HEK293 (cell line): ENCODE results near the gene PLEKHF1.

Experiments used
- BCL11A ChIP-seq: fragments of 450-650 bp; formaldehyde crosslinking; IDR thresholded peaks from 2 replicates; pipeline ENCODE4 v1.5.1; 2016; ENCODE audit warnings: low read depth, missing biosample characterization, missing genetic modification characterization
- GLIS1 ChIP-seq: fragments of 450-650 bp; formaldehyde crosslinking; IDR thresholded peaks from 2 replicates; pipeline ENCODE4 v1.5.1; 2016; ENCODE audit warnings: missing biosample characterization, missing genetic modification characterization
- KLF9 ChIP-seq: fragments of 450-650 bp; formaldehyde crosslinking; IDR thresholded peaks from 2 replicates; pipeline ENCODE4 v1.5.1; 2016; ENCODE audit warnings: missing biosample characterization, missing genetic modification characterization, low read depth
- PBX3 ChIP-seq: sonication (generic); formaldehyde crosslinking; IDR thresholded peaks from 2 replicates; pipeline ENCODE4 v1.8.1; 2022; ENCODE audit warnings: mild to moderate bottlenecking, moderate library complexity, missing genetic modification reagents
- PRDM1 ChIP-seq: fragments of 450-650 bp; formaldehyde crosslinking; IDR thresholded peaks from 2 replicates; pipeline ENCODE4; 2016; ENCODE audit warnings: missing biosample characterization, missing genetic modification characterization
- PRDM4 ChIP-seq: fragments of 450-650 bp; formaldehyde crosslinking; IDR thresholded peaks from 2 replicates; pipeline ENCODE4 v1.5.1; 2017; ENCODE audit warnings: missing biosample characterization, missing genetic modification characterization
- YY1 ChIP-seq: fragments of 450-650 bp; formaldehyde crosslinking; IDR thresholded peaks from 2 replicates; pipeline ENCODE4 v1.5.1; 2018; ENCODE audit warnings: missing biosample characterization, missing genetic modification characterization
- ZFP69B ChIP-seq: fragments of 450-650 bp; formaldehyde crosslinking; IDR thresholded peaks from 2 replicates; pipeline ENCODE4 v1.5.1; 2016; ENCODE audit warnings: missing biosample characterization, missing genetic modification characterization
- ZNF157 ChIP-seq: fragments of 450-650 bp; formaldehyde crosslinking; IDR thresholded peaks from 2 replicates; pipeline ENCODE4 v1.5.1; 2016; ENCODE audit warnings: missing biosample characterization, missing genetic modification characterization
- ZNF2 ChIP-seq: fragments of 450-650 bp; formaldehyde crosslinking; IDR thresholded peaks from 2 replicates; pipeline ENCODE4 v1.5.1; 2016; ENCODE audit warnings: missing biosample characterization, missing genetic modification characterization
- ZNF202 ChIP-seq: fragments of 450-650 bp; formaldehyde crosslinking; IDR thresholded peaks from 2 replicates; pipeline ENCODE4 v1.5.1; 2016; ENCODE audit warnings: missing biosample characterization, missing genetic modification characterization, borderline replicate concordance
- ZNF311 ChIP-seq: fragments of 450-650 bp; formaldehyde crosslinking; IDR thresholded peaks from 2 replicates; pipeline ENCODE4 v1.5.1; 2017; ENCODE audit warnings: missing biosample characterization, missing genetic modification characterization, borderline replicate concordance
- ZNF423 ChIP-seq: fragments of 450-650 bp; formaldehyde crosslinking; IDR thresholded peaks from 2 replicates; pipeline ENCODE4 v1.5.1; 2016; ENCODE audit warnings: missing biosample characterization, missing genetic modification characterization
- ZNF510 ChIP-seq: fragments of 450-650 bp; formaldehyde crosslinking; IDR thresholded peaks from 2 replicates; pipeline ENCODE4 v1.5.1; 2018; ENCODE audit warnings: mild to moderate bottlenecking, missing genetic modification characterization, missing biosample characterization; ENCODE audit not compliant: insufficient replicate concordance
- ZNF521 ChIP-seq: fragments of 450-650 bp; formaldehyde crosslinking; IDR thresholded peaks from 2 replicates; pipeline ENCODE4 v1.5.1; 2017; ENCODE audit warnings: missing biosample characterization, mild to moderate bottlenecking, missing genetic modification characterization
- ZNF571 ChIP-seq: fragments of 450-650 bp; formaldehyde crosslinking; IDR thresholded peaks from 2 replicates; pipeline ENCODE4 v1.5.0; 2017; ENCODE audit warnings: missing biosample characterization, missing genetic modification characterization
- ZNF623 ChIP-seq: fragments of 450-650 bp; formaldehyde crosslinking; IDR thresholded peaks from 2 replicates; pipeline ENCODE4 v1.5.1; 2016; ENCODE audit warnings: missing biosample characterization, missing genetic modification characterization
- ZNF692 ChIP-seq: fragments of 450-650 bp; formaldehyde crosslinking; IDR thresholded peaks from 2 replicates; pipeline ENCODE4 v1.5.1; 2016; ENCODE audit warnings: missing biosample characterization, missing genetic modification characterization
- ZNF701 ChIP-seq: fragments of 450-650 bp; formaldehyde crosslinking; IDR thresholded peaks from 2 replicates; pipeline ENCODE4 v1.5.1; 2016; ENCODE audit warnings: missing biosample characterization, missing genetic modification characterization
- ZNF704 ChIP-seq: fragments of 450-650 bp; formaldehyde crosslinking; IDR thresholded peaks from 2 replicates; pipeline ENCODE4 v1.5.1; 2016; ENCODE audit warnings: missing biosample characterization, missing genetic modification characterization
- ZNF76 ChIP-seq: fragments of 450-650 bp; formaldehyde crosslinking; IDR thresholded peaks from 2 replicates; pipeline ENCODE4; 2016; ENCODE audit warnings: low read depth, missing biosample characterization, missing genetic modification characterization, borderline replicate concordance
- ZNF791 ChIP-seq: fragments of 450-650 bp; formaldehyde crosslinking; IDR thresholded peaks from 2 replicates; pipeline ENCODE4 v1.5.1; 2016; ENCODE audit warnings: missing biosample characterization, missing genetic modification characterization
- ZNF837 ChIP-seq: fragments of 450-650 bp; formaldehyde crosslinking; IDR thresholded peaks from 2 replicates; pipeline ENCODE4 v1.5.1; 2016; ENCODE audit warnings: missing biosample characterization, missing genetic modification characterization
- ZXDB ChIP-seq: fragments of 450-650 bp; formaldehyde crosslinking; IDR thresholded peaks from 2 replicates; pipeline ENCODE4 v1.5.1; 2016; ENCODE audit warnings: missing biosample characterization, missing genetic modification characterization
- TF ChIP-seq, protein P1 (sequence below): fragments of 450-650 bp; formaldehyde crosslinking; IDR thresholded peaks from 2 replicates; pipeline ENCODE4 v1.5.1; 2016; ENCODE audit warnings: missing biosample characterization, missing genetic modification characterization
- TF ChIP-seq, protein P2 (sequence below): fragments of 450-650 bp; formaldehyde crosslinking; IDR thresholded peaks from 2 replicates; pipeline ENCODE4 v1.5.1; 2016; ENCODE audit warnings: missing biosample characterization, missing genetic modification characterization

Gene PLEKHF1

DNA sequence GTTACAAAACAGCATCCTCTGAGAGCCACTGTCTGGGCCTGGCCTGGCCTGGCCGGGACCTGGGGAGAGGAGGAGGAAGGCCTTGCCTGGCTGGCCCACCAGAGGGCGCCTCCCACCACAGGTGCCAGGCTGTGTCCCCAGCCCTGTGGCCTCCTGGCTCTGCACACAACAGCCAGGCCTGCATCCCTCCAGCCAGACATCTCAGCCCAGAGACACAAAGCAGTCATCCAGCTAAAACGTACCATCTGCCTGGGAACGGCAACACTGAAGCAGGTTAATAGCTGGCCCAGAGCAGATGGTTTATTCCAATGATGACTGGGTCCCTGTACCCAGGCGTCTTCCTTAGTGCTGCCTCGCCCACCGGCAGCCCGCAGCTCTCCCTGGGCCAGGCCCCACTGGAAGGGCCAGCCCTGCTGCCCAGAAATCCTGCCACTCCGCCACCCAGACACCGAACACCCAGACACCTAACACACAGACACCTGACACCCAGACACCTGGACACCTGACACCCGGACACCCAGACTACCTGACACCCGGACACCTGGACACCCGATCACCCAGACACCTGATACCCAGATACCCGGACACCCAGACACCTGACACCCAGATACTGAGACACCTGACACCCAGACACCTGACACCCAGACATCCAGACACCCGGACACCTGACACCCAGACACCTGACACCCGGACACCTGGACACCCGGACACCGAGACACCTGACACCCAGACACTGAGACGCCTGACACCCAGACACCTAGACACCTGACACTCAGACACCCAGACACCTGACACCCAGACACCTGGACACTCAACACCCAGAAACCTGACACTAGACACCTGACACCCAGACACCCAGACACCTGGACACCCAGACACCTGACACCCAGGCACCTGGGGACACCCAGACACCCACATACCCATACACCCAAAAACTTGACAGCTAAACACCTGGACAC, 29.7 kb downstream of the PLEKHF1 start (continued):
- TF ChIP-seq ZNF692 (peak; percentile 30; the same call in 1 of the 2 replicates), PRDM1 (tag by site-specific recombination) (no peak), ZNF76 (tag by site-specific recombination) (no peak), PRDM4 (tag by site-specific recombination) (no peak), ZNF423 (tag by site-specific recombination) (peak; percentile 8; the same call in 1 of the 2 replicates), ZNF837 (tag by site-specific recombination) (0 out of 2 replicates have a peak, but pooled peaks have one; percentile 4), GLIS1 (tag by site-specific recombination) (peak; percentile 35; the same call in 1 of the 2 replicates), ZNF157 (0 out of 2 replicates have a peak, but pooled peaks have one; percentile 36), ZNF623 (tag by site-specific recombination) (no peak), YY1 (tag by site-specific recombination) (no peak), ZNF510 (no peak), PBX3 (CRISPR knock-in tag) (no peak), ZNF2 (tag by site-specific recombination) (peak; percentile 97), ZNF311 (no peak; the same call in 1 of the 2 replicates), ZNF701 (tag by site-specific recombination) (no peak), ZNF571 (tag by site-specific recombination) (no peak), BCL11A (tag by site-specific recombination) (0 out of 2 replicates have a peak, but pooled peaks have one; percentile 12), ZNF202 (0 out of 2 replicates have a peak, but pooled peaks have one; percentile 4), ZNF521 (tag by site-specific recombination) (no peak), KLF9 (no peak), ZNF791 (peak; percentile 24; the same call in 1 of the 2 replicates), ZFP69B (tag by site-specific recombination) (no peak), ZNF704 (no peak), ZXDB (tag by site-specific recombination) (0 out of 2 replicates have a peak, but pooled peaks have one; percentile 28)
- TF ChIP-seq, protein P1, sequence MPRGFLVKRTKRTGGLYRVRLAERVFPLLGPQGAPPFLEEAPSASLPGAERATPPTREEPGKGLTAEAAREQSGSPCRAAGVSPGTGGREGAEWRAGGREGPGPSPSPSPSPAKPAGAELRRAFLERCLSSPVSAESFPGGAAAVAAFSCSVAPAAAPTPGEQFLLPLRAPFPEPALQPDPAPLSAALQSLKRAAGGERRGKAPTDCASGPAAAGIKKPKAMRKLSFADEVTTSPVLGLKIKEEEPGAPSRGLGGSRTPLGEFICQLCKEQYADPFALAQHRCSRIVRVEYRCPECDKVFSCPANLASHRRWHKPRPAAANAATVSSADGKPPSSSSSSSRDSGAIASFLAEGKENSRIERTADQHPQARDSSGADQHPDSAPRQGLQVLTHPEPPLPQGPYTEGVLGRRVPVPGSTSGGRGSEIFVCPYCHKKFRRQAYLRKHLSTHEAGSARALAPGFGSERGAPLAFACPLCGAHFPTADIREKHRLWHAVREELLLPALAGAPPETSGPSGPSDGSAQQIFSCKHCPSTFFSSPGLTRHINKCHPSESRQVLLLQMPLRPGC: peak; percentile 35; the same call in 1 of the 2 replicates
- TF ChIP-seq, protein P2, sequence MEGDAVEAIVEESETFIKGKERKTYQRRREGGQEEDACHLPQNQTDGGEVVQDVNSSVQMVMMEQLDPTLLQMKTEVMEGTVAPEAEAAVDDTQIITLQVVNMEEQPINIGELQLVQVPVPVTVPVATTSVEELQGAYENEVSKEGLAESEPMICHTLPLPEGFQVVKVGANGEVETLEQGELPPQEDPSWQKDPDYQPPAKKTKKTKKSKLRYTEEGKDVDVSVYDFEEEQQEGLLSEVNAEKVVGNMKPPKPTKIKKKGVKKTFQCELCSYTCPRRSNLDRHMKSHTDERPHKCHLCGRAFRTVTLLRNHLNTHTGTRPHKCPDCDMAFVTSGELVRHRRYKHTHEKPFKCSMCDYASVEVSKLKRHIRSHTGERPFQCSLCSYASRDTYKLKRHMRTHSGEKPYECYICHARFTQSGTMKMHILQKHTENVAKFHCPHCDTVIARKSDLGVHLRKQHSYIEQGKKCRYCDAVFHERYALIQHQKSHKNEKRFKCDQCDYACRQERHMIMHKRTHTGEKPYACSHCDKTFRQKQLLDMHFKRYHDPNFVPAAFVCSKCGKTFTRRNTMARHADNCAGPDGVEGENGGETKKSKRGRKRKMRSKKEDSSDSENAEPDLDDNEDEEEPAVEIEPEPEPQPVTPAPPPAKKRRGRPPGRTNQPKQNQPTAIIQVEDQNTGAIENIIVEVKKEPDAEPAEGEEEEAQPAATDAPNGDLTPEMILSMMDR (tag by site-specific recombination): peak; percentile 98
